Nephron (organoid): ENCODE measurements around the gene ADORA2A.

Source experiments
- H3K27ac Mint-ChIP-seq, 3 experiments: 2 replicates each; pipeline ENCODE4 v1.8.0; 2020; ENCODE audit warnings: mixed read lengths in 3 of 3, mild to moderate bottlenecking in 2 of 3, moderate library complexity in 1 of 3
- H3K27me3 Mint-ChIP-seq: 2 replicates; pipeline ENCODE4 v1.8.0; 2021; ENCODE audit warnings: low read depth, mild to moderate bottlenecking, moderate library complexity, mixed read lengths
- H3K36me3 Mint-ChIP-seq: 2 replicates; pipeline ENCODE4 v1.8.0; 2020; ENCODE audit warnings: low read depth, mixed read lengths
- H3K4me1 Mint-ChIP-seq: 2 replicates; pipeline ENCODE4 v1.8.0; 2020; ENCODE audit warnings: mixed read lengths
- H3K4me3 Mint-ChIP-seq, 3 experiments: 2 replicates each; pipeline ENCODE4 v1.8.0; 2020; ENCODE audit warnings: mild to moderate bottlenecking in 3 of 3, mixed read lengths in 3 of 3, moderate library complexity in 2 of 3
- H3K9me3 Mint-ChIP-seq: 2 replicates; pipeline ENCODE4 v1.8.0; 2020; ENCODE audit warnings: mixed read lengths
- CTCF ChIP-seq, 3 experiments: fragments of 200-600 bp; sonication (generic); IDR thresholded peaks; one replicate each; pipeline ENCODE4 v1.5.0; 2021; ENCODE audit warnings: antibody characterized with exemption in 3 of 3; ENCODE audit not compliant: unreplicated experiment in 3 of 3

ADORA2A gene

GRCh38 chr22:24409707-24410106, 17.7 kb upstream of the ADORA2A start:
- Mint-ChIP-seq H3K4me1 (peaks cover 19% of the 10 kb centered on the region), H3K9me3 (no peaks in the 10 kb centered on the region), H3K4me3 (no peak overlapping the region), H3K27ac (no peak overlapping the region), H3K36me3 (peaks cover 30% of the 10 kb centered on the region), H3K27me3 (no peaks in the 10 kb centered on the region)
- no peak for TF ChIP-seq CTCF (IDR thresholded peaks at IDR 0.05; ENCODE audit: unreplicated experiment in 3 of 3)

DNA sequence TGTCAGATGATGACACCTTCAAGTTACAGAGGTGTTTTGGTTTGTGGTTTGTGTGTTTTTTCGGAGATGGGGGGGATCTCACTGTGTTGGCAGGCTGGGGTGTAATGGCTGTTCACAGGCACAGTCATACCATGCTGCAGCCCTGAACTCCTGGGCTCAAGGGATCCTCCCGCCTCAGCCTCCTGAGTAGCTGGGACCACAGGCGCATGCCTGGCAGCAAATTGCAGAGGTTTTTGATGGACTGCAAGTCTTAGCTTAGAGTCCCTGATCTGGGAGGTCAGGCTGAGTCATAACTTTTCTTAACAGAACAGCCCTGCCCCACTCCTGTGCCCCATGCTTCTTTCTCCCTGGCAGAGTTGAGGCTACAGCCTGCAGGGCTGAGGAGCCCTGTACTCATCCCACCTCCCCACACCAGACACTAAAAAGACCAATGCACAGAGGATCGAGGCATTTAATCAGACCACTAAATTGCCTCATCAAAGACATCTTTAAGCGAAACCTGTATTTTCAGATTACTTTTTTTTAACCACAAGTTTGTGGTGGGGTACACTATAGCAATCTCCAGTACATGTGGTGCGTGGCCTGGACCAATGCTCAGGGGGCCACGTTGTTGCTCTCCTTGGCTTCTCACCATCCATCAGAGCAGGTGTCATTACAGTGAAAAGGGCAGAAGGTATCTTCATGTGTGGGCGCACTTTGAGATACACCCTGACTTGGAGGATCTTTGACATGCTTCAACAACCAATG, 17.1 kb upstream of the ADORA2A start:
- Mint-ChIP-seq H3K4me3 (no peak overlapping the region), H3K27me3 (no peaks in the 10 kb centered on the region), H3K36me3 (peaks cover 30% of the 10 kb centered on the region), H3K27ac (peak overlapping the region in 1 of 3 experiments; percentile 7), H3K4me1 (peaks cover 19% of the 10 kb centered on the region), H3K9me3 (no peaks in the 10 kb centered on the region)
- TF ChIP-seq CTCF (IDR thresholded peaks at IDR 0.05; ENCODE audit: unreplicated experiment in 3 of 3) = no peak

DNA sequence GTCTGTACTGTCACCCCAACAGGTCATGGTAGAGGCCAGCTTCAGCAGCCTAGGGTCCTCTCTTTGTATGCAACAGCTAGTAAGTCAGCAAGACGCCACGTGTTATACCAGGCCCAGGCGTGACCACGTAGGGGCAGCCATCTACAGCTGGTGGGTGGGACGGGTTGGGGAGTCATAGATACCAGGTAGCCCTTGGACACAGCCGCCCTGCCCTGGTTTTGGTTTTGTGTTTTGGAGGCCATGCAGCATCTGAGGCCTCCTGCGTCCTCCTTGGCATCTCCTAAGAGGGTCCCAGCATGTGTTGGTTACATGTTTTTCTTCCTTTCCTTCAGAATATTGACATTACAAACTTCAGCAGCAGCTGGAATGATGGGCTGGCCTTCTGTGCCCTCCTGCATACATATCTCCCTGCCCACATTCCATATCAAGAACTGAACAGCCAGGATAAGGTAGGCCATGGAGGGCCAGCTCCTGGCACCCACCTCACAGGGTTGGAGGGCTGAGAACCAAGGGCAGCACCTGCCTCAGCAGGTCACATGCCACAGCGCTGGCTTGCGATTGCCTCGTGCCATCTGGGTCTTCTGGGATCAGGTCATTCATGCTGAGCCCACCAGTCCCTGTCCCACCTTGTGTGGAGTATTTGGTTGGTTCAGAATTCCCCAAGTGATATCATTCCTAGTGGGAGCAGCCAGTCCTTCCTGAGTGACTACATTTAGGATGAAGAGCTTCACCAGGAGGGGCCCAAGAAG, 16.0 kb upstream of the ADORA2A start:
- Mint-ChIP-seq H3K4me1 (peaks cover 18% of the 10 kb centered on the region), H3K36me3 (peaks cover 33% of the 10 kb centered on the region), H3K27me3 (no peaks in the 10 kb centered on the region), H3K9me3 (no peaks in the 10 kb centered on the region), H3K4me3 (no peak overlapping the region), H3K27ac (no peak overlapping the region)
- no peak for TF ChIP-seq CTCF (IDR thresholded peaks at IDR 0.05; ENCODE audit: unreplicated experiment in 3 of 3)

DNA sequence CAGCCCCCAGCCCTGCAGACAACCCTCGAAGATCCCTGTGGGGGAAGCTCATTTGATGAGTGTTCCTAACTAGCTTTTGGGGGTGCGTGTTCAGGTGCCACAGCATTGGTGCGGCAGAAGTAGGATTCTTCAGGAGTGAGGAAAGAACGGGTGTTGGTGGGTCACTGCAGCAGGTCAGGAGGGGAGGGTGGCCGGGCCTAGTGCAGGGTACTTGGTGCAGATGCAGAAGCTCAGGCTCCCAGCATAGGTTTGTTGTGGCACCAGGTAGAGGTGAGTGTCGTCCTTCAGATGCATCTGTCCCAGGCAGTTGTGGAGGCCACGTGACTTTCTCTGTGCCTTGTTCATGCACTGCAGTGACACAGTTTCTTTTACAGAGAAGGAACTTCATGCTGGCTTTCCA, 15.1 kb upstream of the ADORA2A start:
- no peak for TF ChIP-seq CTCF (IDR thresholded peaks at IDR 0.05; ENCODE audit: unreplicated experiment in 3 of 3)

DNA sequence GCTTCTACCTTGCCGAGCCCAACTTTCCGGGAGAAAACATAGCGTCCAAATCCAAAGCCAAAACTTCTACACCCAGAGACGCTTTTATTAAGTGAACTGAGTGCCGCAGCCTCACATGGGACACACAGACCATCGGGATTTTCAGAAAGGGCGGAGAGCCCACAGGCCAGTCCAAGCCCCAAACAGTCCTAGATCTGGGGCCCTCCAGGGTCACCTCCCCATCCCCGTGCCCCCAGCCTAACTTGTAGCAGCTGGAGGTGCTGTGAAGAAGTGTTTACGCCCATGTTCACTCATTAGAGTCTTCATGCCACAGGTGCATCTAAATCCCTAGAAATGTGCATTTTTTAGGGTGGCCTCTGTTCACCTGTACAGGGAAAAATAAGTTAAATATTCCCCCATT, 14.1 kb upstream of the ADORA2A start:
- no peak for TF ChIP-seq CTCF (IDR thresholded peaks at IDR 0.05; ENCODE audit: unreplicated experiment in 3 of 3)
- Mint-ChIP-seq H3K4me1 (no peaks in the 10 kb centered on the region), H3K9me3 (no peaks in the 10 kb centered on the region), H3K36me3 (peaks cover 29% of the 10 kb centered on the region), H3K27me3 (no peaks in the 10 kb centered on the region), H3K4me3 (no peak overlapping the region), H3K27ac (no peak overlapping the region)

More for the DNA sequence above, 15.1 kb upstream of the ADORA2A start:
- Mint-ChIP-seq H3K4me3 (no peak overlapping the region), H3K9me3 (no peaks in the 10 kb centered on the region), H3K4me1 (peaks cover 10% of the 10 kb centered on the region), H3K27ac (no peak overlapping the region), H3K27me3 (no peaks in the 10 kb centered on the region), H3K36me3 (peaks cover 29% of the 10 kb centered on the region)
